GM12872 (cell line): ENCODE measurements around the gene CDKAL1.

Experiments
- TF ChIP-seq, protein P1 (sequence below): IDR thresholded peaks from 3 replicates; pipeline ENCODE4 v1.5.1; 2011; ENCODE audit warnings: low read depth, mild to moderate bottlenecking, low read length, moderate library complexity; ENCODE audit not compliant: insufficient read depth

The CDKAL1 gene

GRCh38 chr6:20939161-20939775 is 405.0 kb downstream of the CDKAL1 start:
- TF ChIP-seq, protein P1, sequence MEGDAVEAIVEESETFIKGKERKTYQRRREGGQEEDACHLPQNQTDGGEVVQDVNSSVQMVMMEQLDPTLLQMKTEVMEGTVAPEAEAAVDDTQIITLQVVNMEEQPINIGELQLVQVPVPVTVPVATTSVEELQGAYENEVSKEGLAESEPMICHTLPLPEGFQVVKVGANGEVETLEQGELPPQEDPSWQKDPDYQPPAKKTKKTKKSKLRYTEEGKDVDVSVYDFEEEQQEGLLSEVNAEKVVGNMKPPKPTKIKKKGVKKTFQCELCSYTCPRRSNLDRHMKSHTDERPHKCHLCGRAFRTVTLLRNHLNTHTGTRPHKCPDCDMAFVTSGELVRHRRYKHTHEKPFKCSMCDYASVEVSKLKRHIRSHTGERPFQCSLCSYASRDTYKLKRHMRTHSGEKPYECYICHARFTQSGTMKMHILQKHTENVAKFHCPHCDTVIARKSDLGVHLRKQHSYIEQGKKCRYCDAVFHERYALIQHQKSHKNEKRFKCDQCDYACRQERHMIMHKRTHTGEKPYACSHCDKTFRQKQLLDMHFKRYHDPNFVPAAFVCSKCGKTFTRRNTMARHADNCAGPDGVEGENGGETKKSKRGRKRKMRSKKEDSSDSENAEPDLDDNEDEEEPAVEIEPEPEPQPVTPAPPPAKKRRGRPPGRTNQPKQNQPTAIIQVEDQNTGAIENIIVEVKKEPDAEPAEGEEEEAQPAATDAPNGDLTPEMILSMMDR = no peak

DNA sequence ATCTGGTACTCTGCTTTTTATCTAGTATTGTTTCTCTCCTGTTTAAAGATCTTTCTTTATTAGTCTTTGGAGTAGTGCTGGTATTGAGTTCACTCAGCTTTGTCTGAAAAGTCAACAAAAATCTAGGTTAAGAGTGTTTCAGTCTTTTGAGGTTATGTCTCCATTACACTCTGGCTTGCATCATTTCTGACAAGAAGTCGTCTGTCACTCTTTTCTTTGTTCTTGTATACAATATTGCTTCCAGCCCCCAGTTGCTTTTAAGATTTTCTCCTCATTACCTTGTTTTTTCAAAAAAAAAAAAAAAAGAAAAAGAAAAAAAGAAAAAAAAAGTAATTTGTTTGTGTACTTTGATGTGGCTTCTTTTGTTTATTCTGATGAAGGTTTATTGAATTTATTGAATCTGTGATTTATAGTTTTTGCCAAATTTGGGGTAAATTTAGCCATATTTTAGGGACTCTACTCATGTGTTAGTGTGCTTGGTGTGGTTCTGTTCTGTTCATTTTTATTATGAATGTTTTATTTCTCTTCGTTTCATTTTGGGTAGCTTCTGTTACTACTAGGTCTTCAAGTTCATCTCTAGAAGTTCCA is 408.9 kb downstream of the CDKAL1 start:
- TF ChIP-seq, protein P1 = no peak

GRCh38 chr6:20943922-20944321 is 409.7 kb downstream of the CDKAL1 start:
- TF ChIP-seq, protein P1 = no peak

DNA sequence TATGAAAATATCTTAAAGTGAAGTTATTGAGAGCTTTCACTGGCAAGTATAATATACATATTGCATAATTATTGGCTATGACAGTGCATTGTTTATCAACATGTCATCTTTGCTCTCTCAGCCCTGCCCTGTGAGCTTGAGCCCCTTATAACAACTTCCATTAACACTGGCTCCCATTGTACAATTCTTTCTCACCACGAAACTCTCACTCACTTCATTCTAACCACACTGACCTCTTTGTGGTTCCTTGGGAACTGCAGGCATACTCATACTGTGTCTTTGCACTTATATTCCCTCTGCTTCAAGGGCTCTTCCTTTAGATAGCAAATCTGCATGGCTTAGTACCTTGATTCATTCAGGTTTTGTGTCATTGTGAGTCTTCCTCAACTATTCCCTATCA is 411.8 kb downstream of the CDKAL1 start:
- TF ChIP-seq, protein P1 = no peak; the same call in 2 of the 3 replicates

- TF ChIP-seq, protein P1 = no peak
Observed at GRCh38 chr6:20946890-20947289, 412.6 kb downstream of the CDKAL1 start.

DNA sequence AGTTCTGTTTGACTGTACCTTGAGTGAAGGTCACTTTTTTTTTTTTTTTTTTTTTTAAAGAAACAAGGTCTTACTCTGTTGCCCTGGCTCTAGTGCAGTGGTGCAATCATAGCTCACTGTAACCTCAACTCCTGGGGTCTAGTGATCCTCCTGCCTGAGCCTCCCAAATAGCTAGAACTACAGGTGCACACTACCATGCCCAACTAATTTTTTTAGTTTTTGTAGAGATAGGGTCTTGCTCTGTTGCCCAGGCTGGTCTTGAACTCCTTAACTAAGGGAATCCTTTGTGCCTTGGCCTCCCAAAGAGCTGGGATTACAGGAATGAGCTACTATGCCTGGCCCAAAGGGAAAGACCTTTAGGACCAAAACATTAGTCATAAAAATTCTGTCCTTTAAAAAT is 413.7 kb downstream of the CDKAL1 start:
- TF ChIP-seq, protein P1 = no peak

DNA sequence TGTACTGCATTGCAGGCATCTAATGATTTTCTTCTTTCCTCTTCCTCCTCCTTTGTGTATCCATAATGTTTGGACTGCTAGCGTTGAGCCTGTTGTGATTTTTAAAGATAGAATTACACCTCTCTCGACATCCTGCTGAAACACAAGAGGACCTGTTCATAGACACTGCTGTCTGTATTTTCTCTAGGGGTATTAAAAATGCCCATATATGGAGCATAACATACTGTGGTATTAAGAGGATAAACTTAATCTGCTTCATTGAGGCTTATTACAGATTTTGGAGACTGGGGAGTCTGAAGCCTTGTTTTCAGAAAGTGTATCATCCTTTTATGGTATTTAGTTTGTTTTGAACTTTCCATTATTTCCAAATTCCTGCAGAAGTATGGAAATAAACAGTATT is 414.3 kb downstream of the CDKAL1 start:
- TF ChIP-seq, protein P1 = no peak
